ENCODE data around the gene CUL2.

DNA sequence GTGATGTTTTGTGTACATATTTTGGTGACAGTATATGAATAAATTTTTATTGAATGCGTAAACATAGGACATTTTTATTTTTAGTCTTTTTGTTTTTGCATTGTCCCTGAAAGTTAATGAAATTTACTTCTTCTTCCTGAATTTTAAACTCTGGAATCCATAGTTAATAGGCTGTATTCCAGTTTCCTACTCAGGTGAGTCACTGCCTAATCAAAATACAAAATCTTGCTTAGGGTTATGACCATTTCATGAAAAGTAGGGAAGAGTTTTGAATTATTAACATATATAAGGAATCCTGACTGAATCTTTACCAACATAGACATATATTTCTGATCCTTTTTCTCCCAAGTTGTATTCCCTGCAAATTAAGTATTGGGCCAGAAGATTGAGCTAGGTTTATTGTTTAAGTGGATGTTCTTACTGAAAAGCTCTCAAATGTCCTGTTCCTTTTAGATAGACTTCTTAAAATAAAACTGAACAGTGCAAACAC is 39.1 kb upstream of the CUL2 start:
- TF ChIP-seq, protein P1, sequence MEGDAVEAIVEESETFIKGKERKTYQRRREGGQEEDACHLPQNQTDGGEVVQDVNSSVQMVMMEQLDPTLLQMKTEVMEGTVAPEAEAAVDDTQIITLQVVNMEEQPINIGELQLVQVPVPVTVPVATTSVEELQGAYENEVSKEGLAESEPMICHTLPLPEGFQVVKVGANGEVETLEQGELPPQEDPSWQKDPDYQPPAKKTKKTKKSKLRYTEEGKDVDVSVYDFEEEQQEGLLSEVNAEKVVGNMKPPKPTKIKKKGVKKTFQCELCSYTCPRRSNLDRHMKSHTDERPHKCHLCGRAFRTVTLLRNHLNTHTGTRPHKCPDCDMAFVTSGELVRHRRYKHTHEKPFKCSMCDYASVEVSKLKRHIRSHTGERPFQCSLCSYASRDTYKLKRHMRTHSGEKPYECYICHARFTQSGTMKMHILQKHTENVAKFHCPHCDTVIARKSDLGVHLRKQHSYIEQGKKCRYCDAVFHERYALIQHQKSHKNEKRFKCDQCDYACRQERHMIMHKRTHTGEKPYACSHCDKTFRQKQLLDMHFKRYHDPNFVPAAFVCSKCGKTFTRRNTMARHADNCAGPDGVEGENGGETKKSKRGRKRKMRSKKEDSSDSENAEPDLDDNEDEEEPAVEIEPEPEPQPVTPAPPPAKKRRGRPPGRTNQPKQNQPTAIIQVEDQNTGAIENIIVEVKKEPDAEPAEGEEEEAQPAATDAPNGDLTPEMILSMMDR (IDR thresholded peaks at IDR 0.05), result no peak
- no peak for TF ChIP-seq POLR2A (IDR thresholded peaks at IDR 0.05)

Measured in right lobe of liver (tissue), 4 donors.